Upper lobe of right lung (tissue), 1 donor: Measurements from ENCODE around the gene APOL5. TPM values are rescaled to one million over a fixed set of nuclear protein-coding genes. Genes with fewer than 3 reads are reported as not detected.
"Not testable (repeated sequence)": the region's sequence is repeated elsewhere in the genome, so short reads cannot be mapped to it uniquely, and the experiment has no call there.

Source experiments
- ATAC-seq: fragments of 200-7000 bp; cut with Tn5 transposase; one replicate; pipeline ENCODE4 v1.9.1; 2020; ENCODE audit warnings: mild to moderate bottlenecking, moderate library complexity
- DNase-seq: peaks from one replicate; pipeline ENCODE4 v3.0.0-alpha.2; 2020
- H3K27ac ChIP-seq: fragments of 200-600 bp; one replicate; pipeline ENCODE4 v1.8.0; 2022
- H3K27me3 ChIP-seq: fragments of 200-600 bp; one replicate; pipeline ENCODE4 v1.8.0; 2022; ENCODE audit warnings: mild to moderate bottlenecking
- H3K36me3 ChIP-seq: fragments of 200-600 bp; one replicate; pipeline ENCODE4 v1.8.0; 2022
- H3K4me1 ChIP-seq: fragments of 200-600 bp; one replicate; pipeline ENCODE4 v1.8.0; 2022
- H3K4me3 ChIP-seq: fragments of 200-600 bp; one replicate; pipeline ENCODE4 v1.8.0; 2022; ENCODE audit warnings: mild to moderate bottlenecking
- H3K9me3 ChIP-seq: fragments of 200-600 bp; one replicate; pipeline ENCODE4 v1.8.0; 2022
- CTCF ChIP-seq: fragments of 200-600 bp; IDR thresholded peaks from one replicate; pipeline ENCODE4 v1.8.0; 2022; ENCODE audit warnings: antibody characterized with exemption
- intact Hi-C: fragments of 100-400 bp; cut with DNase I; formaldehyde crosslinking; loops from one replicate; pipeline ENCODE4 v1.11.0; 2022
- total RNA-seq: library from RNA; stranded (reverse); fragmentation: NEBNext Ultra II Directional; extraction: Animal tissue kit (Norgen Biotek cat#: 25700); gene quantifications from one replicate; pipeline ENCODE4 v1.2.1, GENCODE V29; 2021
- donor health status: DM: no; HTN: yes; CAD: no; lungs with severe emphysema.

The APOL5 gene
- total RNA-seq, 1 donor from 2014 or later, result not detected

DNA sequence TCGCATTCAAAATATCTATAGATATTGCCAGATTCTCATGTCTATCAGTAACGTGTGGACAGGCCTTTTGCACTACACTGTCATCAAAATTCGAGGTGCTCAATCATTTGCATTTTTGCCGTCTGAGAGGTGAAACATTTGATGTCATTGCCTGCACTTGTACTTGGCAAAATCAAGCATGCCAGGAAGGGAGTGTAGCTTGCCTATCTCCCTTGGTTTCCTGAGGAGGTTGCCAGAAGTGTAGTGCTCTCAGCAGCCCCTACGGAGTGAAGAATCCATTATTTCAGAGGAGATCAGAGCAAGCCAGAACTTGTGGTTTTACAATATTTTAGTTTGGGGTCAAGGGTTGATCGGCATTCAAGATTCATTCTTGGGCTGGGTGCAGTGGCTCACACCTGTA lies 30.2 kb upstream of the APOL5 start:
- TF ChIP-seq CTCF, result no peak
- ATAC-seq, result no peak

DNA sequence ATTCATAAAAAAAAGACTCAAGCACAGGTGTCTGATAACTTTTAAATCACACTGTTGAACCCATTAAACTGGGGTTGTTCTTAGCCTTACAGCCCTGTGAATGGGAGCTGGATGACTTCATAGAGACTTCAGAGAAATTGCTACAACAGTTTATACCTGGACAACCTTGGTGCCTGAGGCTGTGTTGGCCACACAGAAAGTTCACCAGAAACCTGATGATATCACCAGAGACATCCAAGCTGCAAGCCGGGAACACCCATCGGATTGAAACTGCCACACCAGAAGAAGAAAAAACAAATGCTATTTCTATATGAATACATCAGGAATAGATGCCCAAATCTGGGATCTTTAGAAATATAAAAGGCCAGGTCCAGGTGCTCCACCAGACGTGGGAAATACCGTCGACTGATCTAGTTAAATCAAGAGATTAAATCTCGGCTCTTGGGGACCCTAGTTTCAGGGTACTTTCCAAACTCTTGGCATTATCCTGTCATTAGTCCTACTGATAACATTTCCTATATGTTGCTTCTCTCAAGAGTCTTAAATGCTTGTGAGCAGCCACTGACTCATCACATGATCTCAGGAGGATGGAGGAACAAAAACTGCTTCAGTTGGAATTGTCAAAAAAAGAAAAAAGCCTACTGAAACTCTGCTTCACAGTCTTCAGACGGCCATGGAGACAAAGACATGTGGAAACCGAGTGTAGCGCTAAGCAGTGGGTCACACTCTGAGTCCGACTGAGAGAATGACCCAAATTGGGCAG lies 28.6 kb upstream of the APOL5 start:
- ATAC-seq (no peak), DNase-seq (no peak)
- no peaks in the 10 kb centered on the region for H3K27me3 ChIP-seq
- no peak overlapping the region for H3K4me3 ChIP-seq
- H3K4me1 ChIP-seq, result no peaks in the 10 kb centered on the region
- no peaks in the 10 kb centered on the region for H3K9me3 ChIP-seq
- no peak for TF ChIP-seq CTCF
- H3K27ac ChIP-seq, result no peak overlapping the region
- intact Hi-C loops, result no loop called here
- no peaks in the 10 kb centered on the region for H3K36me3 ChIP-seq

More for the DNA sequence above, 30.2 kb upstream of the APOL5 start:
- no peaks in the 10 kb centered on the region for H3K4me1 ChIP-seq
- intact Hi-C loops, result no loop called here
- H3K9me3 ChIP-seq, result no peaks in the 10 kb centered on the region
- no peak overlapping the region for H3K27ac ChIP-seq
- no peaks in the 10 kb centered on the region for H3K27me3 ChIP-seq
- H3K4me3 ChIP-seq, result no peak overlapping the region
- no peak for DNase-seq
- no peaks in the 10 kb centered on the region for H3K36me3 ChIP-seq

- no peak for TF ChIP-seq CTCF
These were observed 27.7 kb upstream of the APOL5 start for GRCh38 chr22:35690001-35690400.

GRCh38 chr22:35695202-35695601 lies 22.5 kb upstream of the APOL5 start:
- ATAC-seq, result no peak
- H3K27me3 ChIP-seq, result no peaks in the 10 kb centered on the region
- intact Hi-C loops, result no loop called here

More at GRCh38 chr22:35690001-35690400, 27.7 kb upstream of the APOL5 start:
- no peaks in the 10 kb centered on the region for H3K9me3 ChIP-seq
- no peaks in the 10 kb centered on the region for H3K36me3 ChIP-seq
- no peaks in the 10 kb centered on the region for H3K27me3 ChIP-seq
- H3K4me3 ChIP-seq, result no peak overlapping the region
- DNase-seq, result no peak
- no peaks in the 10 kb centered on the region for H3K4me1 ChIP-seq
- intact Hi-C loops, result no loop called here
- ATAC-seq, result no peak
- no peak overlapping the region for H3K27ac ChIP-seq

GRCh38 chr22:35697142-35697541 lies 20.5 kb upstream of the APOL5 start:
- no peaks in the 10 kb centered on the region for H3K4me1 ChIP-seq
- H3K27me3 ChIP-seq, result no peaks in the 10 kb centered on the region
- DNase-seq (no peak), ATAC-seq (no peak)
- no peaks in the 10 kb centered on the region for H3K36me3 ChIP-seq
- no peak for TF ChIP-seq CTCF
- H3K4me3 ChIP-seq, result no peak overlapping the region
- intact Hi-C loops, result no loop called here
- no peak overlapping the region for H3K27ac ChIP-seq
- H3K9me3 ChIP-seq, result no peaks in the 10 kb centered on the region

More at GRCh38 chr22:35695202-35695601, 22.5 kb upstream of the APOL5 start:
- no peak for DNase-seq
- no peak for TF ChIP-seq CTCF
- no peaks in the 10 kb centered on the region for H3K9me3 ChIP-seq
- no peaks in the 10 kb centered on the region for H3K36me3 ChIP-seq
- H3K27ac ChIP-seq, result no peak overlapping the region
- H3K4me3 ChIP-seq, result no peak overlapping the region
- no peaks in the 10 kb centered on the region for H3K4me1 ChIP-seq

GRCh38 chr22:35699852-35700251 lies 17.8 kb upstream of the APOL5 start:
- H3K4me1 ChIP-seq, intact Hi-C loops, H3K27ac ChIP-seq, H3K27me3 ChIP-seq, H3K4me3 ChIP-seq, H3K36me3 ChIP-seq, H3K9me3 ChIP-seq, DNase-seq, ATAC-seq: not testable (repeated sequence)
